Activated T-cell treated with anti-CD3 and anti-CD28 coated beads, Interleukin-2, amount 50 U/mL, for 24 hours (primary cell): Measurements from ENCODE around the gene ROPN1L.

ENCODE experiments used
- DNase-seq: peaks from one replicate; pipeline ENCODE4 v3.0.0-alpha.2; 2020
- H3K27ac Mint-ChIP-seq: 2 replicates; pipeline ENCODE4 v1.8.0; 2020; ENCODE audit warnings: mild to moderate bottlenecking, mixed read lengths
- H3K27me3 Mint-ChIP-seq: 2 replicates; pipeline ENCODE4 v1.8.0; 2020; ENCODE audit warnings: mixed read lengths
- H3K36me3 Mint-ChIP-seq: 2 replicates; pipeline ENCODE4 v1.8.0; 2020; ENCODE audit warnings: low read depth, mixed read lengths
- H3K4me1 Mint-ChIP-seq: 2 replicates; pipeline ENCODE4 v1.8.0; 2020; ENCODE audit warnings: low read depth, mixed read lengths
- H3K4me3 Mint-ChIP-seq: 2 replicates; pipeline ENCODE4 v1.8.0; 2020; ENCODE audit warnings: mild to moderate bottlenecking, moderate library complexity, mixed read lengths
- H3K9me3 Mint-ChIP-seq: 2 replicates; pipeline ENCODE4 v1.8.0; 2020; ENCODE audit warnings: mixed read lengths

ROPN1L gene

DNA sequence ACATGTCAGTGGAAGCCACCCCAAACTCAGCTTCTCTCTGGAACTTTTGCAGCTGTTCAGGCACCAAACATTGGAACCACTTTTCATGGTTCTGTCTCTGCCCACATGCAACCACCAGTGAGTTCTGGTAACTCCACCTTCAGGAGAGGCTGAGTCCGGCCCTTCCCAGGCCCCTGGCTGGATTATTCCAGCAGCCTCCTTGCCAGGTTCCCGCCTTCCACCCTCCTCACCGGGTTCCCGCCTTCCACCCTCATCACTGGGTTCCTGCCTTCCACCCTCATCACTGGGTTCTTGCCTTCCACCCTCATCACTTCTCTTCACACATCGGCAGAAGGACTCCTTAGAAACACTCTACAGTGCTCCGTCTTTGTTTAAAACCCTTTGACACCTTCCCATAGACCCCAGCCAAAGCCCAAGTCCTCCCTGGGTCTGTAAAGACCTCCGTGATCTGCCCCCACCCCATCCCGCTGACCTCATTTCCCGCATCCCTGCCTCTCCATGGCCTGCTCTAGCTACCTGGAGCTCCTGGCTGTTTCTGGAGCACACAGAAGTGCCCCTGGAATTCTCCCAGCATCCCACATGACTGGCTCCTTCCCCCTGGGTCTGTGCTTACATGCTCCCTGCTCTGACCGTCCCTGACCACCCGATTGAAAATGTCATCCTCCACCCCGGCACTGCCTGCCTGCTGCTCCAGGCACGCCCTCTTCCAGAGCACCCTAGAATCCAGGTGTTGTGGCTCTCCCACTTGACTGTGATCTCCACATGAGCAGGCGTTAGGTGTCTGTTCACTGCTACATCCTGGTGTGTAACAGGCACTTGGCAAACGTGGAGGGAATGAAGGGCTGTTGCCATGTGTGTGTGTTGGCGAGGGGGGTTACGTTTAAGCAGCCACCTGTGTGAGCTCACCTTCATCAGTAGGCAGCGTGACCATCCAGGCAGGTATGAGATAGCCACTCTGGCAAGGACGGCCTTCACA is 17.7 kb downstream of the ROPN1L start:
- no peaks in the 10 kb centered on the region for H3K27me3 Mint-ChIP-seq
- no peaks in the 10 kb centered on the region for H3K4me1 Mint-ChIP-seq
- no peaks in the 10 kb centered on the region for H3K9me3 Mint-ChIP-seq
- H3K4me3 Mint-ChIP-seq: no peak overlapping the region
- H3K27ac Mint-ChIP-seq: no peak overlapping the region
- no peak for DNase-seq
- no peaks in the 10 kb centered on the region for H3K36me3 Mint-ChIP-seq

DNA sequence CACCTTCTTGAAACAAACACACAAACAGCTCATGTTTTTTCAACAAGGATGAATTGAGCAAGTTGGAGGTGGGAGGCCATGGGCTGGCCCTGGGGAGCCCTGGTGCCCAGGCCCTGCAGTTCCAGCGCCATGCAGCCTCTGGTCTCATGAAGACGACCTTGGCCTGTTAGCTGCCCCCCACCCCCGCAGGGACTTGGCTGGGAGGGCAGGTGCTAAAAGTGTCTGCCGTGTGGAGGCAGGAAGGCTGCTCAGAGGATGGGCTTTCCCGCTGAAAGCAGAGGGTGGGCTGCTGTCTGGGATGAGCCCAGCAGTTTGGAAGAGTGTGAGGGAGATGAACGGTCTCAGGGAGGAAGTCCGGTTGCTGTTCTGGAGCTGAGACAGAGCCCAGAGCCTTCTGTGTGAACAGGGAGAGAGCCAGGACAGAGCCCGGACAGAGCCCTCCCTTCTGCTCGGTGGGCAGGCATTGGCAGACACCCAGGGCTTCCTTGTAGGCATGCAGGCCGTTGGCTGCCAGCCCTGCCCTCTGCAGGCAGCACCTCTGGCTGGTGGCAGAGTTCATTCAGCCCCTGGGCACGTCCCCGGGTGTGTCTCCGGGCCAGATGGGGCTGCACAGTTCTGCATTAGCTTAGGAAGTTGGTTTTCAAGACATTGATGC is 18.7 kb downstream of the ROPN1L start:
- Mint-ChIP-seq H3K4me1 (no peaks in the 10 kb centered on the region), H3K4me3 (no peak overlapping the region), H3K9me3 (no peaks in the 10 kb centered on the region), H3K27ac (no peak overlapping the region), H3K27me3 (no peaks in the 10 kb centered on the region), H3K36me3 (no peaks in the 10 kb centered on the region)
- DNase-seq: no peak

DNA sequence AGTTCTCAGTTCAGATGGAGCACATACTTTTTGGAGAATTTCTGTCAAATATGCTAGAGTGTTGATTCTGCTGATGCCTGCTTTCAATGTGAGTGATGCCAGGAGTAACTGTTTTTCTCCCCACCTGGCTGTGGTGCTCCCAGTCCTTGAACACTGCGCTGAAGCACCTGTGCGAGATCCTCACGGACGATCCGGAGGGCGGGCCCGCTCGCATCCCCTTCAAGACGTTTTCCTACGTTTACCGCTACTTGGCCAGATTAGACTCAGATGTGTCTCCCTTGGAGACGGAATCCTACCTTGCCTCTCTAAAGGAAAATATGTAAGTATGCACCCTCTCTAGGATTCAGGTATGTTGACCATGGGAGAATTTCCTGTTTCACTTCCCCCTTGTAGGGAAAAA is 19.4 kb downstream of the ROPN1L start:
- Mint-ChIP-seq H3K4me1 (no peaks in the 10 kb centered on the region), H3K27ac (no peak overlapping the region), H3K4me3 (no peak overlapping the region)

DNA sequence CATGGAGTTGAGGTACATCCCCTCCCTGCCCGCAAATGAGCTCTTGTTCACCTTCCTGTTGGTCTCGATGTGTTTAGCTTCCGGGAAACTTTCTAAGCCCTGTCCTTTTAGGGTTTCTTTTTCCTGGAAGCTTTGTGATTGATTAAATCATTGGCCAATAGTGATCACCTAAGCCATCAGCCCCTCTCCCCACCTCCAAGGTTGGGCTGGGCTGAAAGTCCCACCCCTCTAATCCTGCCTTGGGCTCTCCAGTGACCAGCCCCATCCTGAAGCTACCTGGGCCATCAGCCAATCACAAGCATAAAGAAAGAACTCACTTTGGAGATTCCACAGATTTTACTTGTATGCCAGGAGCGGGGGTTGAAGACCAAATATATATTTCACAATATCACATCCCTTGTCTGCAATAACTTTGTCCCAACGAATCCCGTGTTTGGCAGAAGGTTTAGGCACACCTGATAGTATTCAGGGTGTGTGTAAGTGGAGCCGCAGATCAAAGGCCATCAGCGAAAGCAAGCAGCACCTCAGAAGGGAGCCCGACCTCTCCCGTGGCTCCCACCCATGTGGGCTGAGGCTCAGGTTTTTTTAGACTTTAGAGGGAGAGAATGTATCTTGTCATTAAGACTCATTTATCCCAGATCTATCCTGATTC is 20.4 kb downstream of the ROPN1L start:
- Mint-ChIP-seq H3K36me3 (no peaks in the 10 kb centered on the region), H3K4me3 (no peak overlapping the region), H3K9me3 (no peaks in the 10 kb centered on the region), H3K27ac (no peak overlapping the region), H3K27me3 (no peaks in the 10 kb centered on the region), H3K4me1 (no peaks in the 10 kb centered on the region)
- DNase-seq: no peak

More for the DNA sequence above, 19.4 kb downstream of the ROPN1L start:
- no peaks in the 10 kb centered on the region for H3K9me3 Mint-ChIP-seq
- H3K36me3 Mint-ChIP-seq: no peaks in the 10 kb centered on the region
- no peak for DNase-seq
- H3K27me3 Mint-ChIP-seq: no peaks in the 10 kb centered on the region

DNA sequence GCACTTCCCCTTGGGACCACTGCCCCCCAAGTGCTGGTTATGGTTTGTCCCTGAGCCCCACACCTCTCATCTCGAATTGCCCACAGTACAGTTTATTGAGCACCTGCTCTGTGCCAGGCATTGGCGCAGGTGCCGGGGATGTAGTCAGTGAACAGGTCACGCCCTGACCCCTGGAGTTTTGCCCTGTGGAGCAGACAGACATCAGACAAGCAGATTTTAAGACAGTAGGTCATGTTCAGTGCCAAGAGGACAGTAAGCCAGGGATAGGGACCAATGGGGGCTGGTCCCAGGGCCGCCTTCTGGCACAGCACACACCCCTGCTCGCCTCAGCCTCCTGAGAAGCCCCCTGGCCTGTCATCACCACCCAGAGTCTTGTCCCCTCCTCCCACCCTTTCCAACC is 21.9 kb downstream of the ROPN1L start:
- no peak for DNase-seq
- Mint-ChIP-seq H3K4me1 (peaks cover 7% of the 10 kb centered on the region), H3K4me3 (no peak overlapping the region), H3K27me3 (no peaks in the 10 kb centered on the region), H3K27ac (no peak overlapping the region), H3K9me3 (no peaks in the 10 kb centered on the region), H3K36me3 (no peaks in the 10 kb centered on the region)

DNA sequence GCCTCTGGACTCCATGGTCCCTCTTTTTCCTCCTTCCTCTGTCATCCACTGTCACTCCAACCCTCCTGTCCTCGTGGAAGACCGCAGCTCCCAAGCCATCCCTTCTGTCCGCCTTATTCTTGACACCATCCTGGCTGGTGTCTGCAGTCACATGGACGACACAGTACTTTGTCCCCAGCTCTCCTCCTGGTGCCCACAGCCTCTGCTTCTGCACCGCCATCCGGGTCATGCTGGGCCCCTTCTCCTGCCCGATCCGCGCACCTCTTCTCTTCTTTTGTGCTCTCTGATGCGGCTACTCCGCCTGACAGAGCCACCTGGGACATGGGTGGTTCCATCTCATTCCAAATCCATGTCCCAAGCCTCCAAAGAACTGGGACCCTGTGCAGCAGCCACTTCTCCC is 22.5 kb downstream of the ROPN1L start:
- no peak overlapping the region for H3K4me3 Mint-ChIP-seq
- H3K27me3 Mint-ChIP-seq: no peaks in the 10 kb centered on the region
- H3K9me3 Mint-ChIP-seq: no peaks in the 10 kb centered on the region
- H3K36me3 Mint-ChIP-seq: no peaks in the 10 kb centered on the region
- H3K4me1 Mint-ChIP-seq: peaks cover 7% of the 10 kb centered on the region
- DNase-seq: no peak
- H3K27ac Mint-ChIP-seq: no peak overlapping the region

DNA sequence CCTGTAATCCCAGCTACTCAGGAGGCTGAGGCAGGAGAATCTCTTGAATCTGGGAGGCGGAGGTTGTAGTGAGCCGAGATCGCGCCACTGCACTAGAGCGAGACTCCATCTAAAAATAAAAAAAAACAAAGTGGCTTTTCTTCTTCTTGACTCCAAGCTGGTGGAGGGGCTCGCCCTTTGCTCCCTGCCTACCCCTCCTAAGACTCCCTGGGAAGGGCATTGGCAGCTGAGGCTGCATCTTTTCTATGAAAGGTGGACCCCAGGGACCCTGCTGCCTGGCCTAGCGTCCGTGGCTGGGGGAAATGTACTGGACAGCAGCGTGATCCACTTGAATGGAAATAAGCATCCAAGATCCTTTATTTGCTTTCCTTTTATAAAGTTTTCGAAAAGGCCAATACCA is 24.0 kb downstream of the ROPN1L start:
- H3K9me3 Mint-ChIP-seq: no peaks in the 10 kb centered on the region
- no peaks in the 10 kb centered on the region for H3K36me3 Mint-ChIP-seq
- DNase-seq: no peak
- H3K4me1 Mint-ChIP-seq: peaks cover 7% of the 10 kb centered on the region
- no peaks in the 10 kb centered on the region for H3K27me3 Mint-ChIP-seq
- no peak overlapping the region for H3K27ac Mint-ChIP-seq
- no peak overlapping the region for H3K4me3 Mint-ChIP-seq

DNA sequence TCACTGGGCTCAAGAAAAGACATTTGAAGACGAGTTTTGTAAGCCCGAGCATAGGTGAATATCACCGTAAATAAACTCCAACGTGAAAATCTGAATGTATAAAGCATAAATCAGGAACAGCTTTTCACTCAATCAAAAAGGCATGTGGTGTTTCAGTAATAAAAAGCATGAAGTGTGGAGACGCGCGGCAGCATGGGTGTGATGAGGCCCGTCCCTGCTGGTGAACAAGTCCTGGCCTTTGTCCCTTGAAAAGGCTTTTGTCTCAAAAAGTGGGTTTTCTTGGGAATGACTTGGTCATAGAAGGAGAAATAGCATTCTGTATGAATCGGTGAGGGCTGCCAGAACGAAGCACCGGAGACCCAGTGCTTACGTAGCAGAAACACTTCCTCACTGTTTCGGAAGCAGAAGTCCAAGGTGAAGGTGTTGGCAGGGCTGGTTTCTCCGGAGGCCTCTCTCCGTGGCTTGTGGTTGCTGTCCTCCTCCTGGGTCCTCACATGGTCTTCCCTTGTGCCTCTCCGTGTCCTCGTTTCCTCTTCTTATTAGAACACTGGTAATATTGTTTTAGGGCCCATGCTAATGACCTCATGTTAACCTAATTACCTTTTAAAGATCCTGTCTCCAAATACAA is 24.9 kb downstream of the ROPN1L start:
- Mint-ChIP-seq H3K9me3 (no peaks in the 10 kb centered on the region), H3K36me3 (no peaks in the 10 kb centered on the region), H3K27me3 (no peaks in the 10 kb centered on the region), H3K27ac (no peak overlapping the region), H3K4me3 (no peak overlapping the region), H3K4me1 (peaks cover 7% of the 10 kb centered on the region)
- no peak for DNase-seq

DNA sequence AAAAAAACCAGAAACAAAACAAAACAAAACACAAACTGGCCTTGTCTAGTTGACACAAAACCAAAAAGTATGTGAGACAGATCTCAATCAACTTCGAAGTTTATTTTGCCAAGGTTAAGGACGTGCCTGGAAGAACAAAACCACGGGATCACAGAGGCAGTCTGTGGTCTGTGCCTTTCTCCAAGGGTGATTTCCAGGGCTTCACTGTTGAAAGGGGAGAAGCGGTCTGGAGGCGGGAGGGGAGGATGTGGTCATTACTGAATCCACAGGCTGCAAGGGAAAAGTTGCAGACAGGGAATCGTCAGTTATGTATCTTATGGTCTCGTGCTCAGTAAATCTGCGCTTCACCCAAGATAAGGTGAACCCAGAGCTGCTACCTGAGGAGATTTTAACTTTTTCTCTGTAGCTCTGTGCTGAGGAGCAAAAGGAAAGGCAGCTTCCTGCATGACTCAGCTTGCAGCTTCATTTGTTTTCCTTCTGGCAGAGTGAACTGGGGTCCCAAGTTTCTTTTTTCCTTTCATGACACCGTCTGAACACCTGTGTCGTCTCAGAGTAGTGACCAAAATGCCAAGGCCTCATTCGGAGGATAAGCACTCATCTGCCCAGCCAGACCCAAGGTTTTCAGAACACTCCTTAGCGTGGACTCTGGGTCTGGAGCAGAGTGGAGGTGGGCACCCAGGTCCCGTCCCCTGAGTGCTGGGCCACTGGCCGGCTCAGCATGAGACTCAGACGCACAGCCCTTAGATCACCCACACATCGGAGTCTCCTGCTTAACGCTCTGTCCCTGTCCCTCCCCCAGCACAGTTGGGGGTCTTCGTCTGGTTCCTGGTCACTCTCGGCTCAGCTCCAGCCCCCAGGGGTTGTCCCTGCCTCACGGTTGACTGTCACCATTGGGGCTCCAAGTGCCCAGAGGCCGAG is 25.9 kb downstream of the ROPN1L start:
- Mint-ChIP-seq H3K27ac (no peak overlapping the region), H3K4me3 (no peak overlapping the region), H3K4me1 (peaks cover 7% of the 10 kb centered on the region)

DNA sequence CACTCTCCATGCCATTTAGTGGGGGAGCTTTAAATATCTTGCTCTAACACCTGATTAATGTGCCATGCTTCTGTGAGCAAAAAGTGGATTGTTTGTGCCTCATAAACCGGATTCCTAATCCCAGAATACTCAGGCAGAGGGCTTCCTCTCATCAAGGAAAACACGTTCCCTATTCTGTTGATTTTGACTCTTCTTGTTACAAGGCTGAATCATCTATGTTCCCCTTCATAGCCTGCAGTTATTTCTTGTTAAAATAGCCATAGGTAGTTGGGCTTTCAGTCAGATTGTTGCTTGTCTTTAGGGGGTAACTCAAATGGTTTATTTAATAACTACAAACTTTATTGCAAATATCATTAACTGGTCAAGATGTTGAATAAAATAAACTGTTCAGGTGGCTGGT is 26.6 kb downstream of the ROPN1L start:
- Mint-ChIP-seq H3K9me3 (peaks cover 2% of the 10 kb centered on the region), H3K27ac (no peak overlapping the region), H3K4me3 (no peak overlapping the region), H3K4me1 (peaks cover 7% of the 10 kb centered on the region), H3K36me3 (no peaks in the 10 kb centered on the region), H3K27me3 (no peaks in the 10 kb centered on the region)
- DNase-seq: no peak

More for the DNA sequence above, 25.9 kb downstream of the ROPN1L start:
- H3K36me3 Mint-ChIP-seq: no peaks in the 10 kb centered on the region
- no peaks in the 10 kb centered on the region for H3K9me3 Mint-ChIP-seq
- no peaks in the 10 kb centered on the region for H3K27me3 Mint-ChIP-seq
- no peak for DNase-seq

DNA sequence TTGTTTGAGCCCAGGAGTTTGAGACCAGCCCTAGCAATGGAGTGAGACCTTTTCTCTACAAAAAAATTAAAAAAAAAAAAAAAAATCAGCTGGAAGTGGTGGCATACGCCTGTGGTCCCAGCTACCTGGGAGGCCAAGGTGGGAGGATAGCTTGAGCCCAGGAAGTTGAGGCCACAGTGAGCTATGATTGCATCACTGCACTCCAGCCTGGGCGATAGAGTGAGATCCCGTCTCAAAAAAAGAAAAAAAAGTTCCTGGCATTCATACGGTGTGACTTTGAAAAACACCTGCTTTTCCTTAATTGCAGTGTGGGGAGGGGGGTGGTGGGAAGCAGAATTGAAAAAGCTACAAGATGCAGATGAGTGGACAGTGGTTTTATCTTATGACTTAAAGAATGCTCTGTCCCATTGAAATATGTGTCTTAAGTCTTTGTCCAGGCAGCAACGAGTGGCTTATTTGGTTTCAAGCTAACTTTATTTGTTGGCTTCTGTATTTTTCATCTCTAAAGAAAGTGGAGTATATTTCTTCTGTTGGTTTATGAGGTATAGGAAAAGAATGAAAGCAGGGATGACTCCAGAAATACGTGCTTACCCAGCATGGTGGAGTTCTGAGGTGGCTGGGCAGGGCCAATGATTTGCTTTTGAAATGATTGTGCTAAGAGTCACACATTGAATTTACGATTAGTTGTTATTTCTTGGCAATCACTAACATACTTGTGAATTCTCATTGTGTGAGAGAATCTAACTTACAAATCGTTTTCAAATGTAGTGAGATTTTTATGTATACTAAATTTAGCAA is 27.8 kb downstream of the ROPN1L start:
- H3K27me3 Mint-ChIP-seq: no peaks in the 10 kb centered on the region
- H3K27ac Mint-ChIP-seq: no peak overlapping the region
- H3K4me1 Mint-ChIP-seq: peaks cover 7% of the 10 kb centered on the region
- DNase-seq: no peak
- H3K9me3 Mint-ChIP-seq: peaks cover 2% of the 10 kb centered on the region
- H3K36me3 Mint-ChIP-seq: no peaks in the 10 kb centered on the region
- no peak overlapping the region for H3K4me3 Mint-ChIP-seq

DNA sequence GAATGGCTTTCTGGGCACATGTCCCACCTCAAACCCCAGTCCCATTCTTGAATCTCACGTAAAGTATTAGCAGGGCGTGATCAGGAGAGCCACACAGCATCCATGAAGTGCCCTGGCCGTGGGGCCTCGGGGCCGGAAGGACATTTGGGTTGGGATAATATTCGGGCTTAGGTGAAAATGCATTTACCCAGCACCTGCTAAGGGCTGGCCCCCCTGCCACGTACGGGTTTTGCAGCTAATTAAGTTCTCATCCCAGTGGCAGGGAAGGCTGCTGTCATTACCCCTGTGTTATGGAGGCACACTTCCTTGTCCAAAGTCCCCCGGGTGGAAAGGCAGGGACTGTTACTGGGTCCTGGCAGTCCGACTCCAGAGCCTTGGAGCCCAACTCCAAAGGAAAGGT is 29.0 kb downstream of the ROPN1L start:
- H3K9me3 Mint-ChIP-seq: peaks cover 4% of the 10 kb centered on the region
- H3K36me3 Mint-ChIP-seq: no peaks in the 10 kb centered on the region
- H3K27me3 Mint-ChIP-seq: no peaks in the 10 kb centered on the region
- no peak overlapping the region for H3K27ac Mint-ChIP-seq
- no peak for DNase-seq
- peaks cover 7% of the 10 kb centered on the region for H3K4me1 Mint-ChIP-seq
- H3K4me3 Mint-ChIP-seq: no peak overlapping the region

DNA sequence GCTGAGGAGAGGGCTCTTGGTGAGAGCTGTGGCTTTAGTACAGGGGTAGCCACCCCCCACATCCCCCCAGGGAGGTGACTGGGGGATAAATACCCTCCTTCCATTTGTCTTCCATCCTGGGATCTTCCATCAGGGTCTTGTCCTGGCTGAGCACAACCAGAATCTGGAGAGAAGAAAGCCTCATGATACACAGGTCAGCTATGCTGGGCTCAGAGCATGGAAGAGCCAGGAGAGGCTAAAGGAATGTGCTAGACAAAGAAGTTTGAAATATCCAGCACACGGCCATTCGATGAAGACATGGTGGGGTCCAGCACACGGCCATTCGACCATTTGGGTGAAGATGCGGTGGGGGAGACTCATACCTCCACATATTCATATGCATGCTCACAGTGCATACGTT is 30.0 kb downstream of the ROPN1L start:
- no peak for DNase-seq
- peaks cover 6% of the 10 kb centered on the region for H3K9me3 Mint-ChIP-seq

More for the DNA sequence above, 30.0 kb downstream of the ROPN1L start:
- H3K4me1 Mint-ChIP-seq: peaks cover 7% of the 10 kb centered on the region
- no peak overlapping the region for H3K27ac Mint-ChIP-seq
- no peaks in the 10 kb centered on the region for H3K27me3 Mint-ChIP-seq
- H3K4me3 Mint-ChIP-seq: no peak overlapping the region
- H3K36me3 Mint-ChIP-seq: no peaks in the 10 kb centered on the region
